ENCODE data around the gene STUB1.

Gene STUB1

DNA sequence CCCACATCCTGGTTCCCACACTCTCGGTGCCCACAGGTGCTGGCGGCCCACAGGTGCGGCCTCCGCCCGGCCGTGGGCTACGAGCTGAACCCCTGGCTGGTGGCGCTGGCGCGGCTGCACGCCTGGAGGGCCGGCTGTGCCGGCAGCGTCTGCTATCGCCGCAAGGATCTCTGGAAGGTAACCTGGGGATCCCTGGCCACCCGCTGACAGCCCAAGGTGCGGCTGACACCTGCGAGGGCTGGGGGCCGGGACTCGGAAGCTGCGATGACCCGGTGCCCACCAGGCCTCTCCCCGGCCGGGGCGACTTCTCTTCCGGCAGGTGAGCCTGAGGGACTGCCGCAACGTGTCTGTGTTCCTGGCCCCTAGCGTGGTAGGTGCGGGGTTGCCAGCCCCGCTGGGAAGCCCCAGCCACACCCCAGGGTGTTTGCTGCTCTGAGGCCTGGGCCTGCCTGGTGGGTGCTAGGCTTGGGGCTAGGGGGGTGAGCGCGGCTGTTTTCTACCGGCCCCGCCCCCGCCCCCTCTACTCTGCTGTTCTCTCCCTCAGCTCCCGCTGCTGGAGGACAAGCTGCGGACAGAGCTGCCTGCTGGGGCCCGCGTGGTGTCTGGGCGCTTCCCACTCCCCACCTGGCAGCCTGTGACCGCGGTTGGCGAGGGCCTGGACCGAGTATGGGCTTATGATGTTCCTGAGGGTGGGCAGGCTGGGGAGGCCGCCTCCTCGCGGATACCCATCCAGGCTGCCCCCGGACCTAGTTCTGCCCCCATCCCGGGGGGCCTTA is 41.7 kb downstream of the STUB1 start:
- no peak for DNase-seq (ENCODE audit: low read depth)
- TF ChIP-seq CTCF (conservative IDR thresholded peaks at IDR 0.05; ENCODE audit: low read length) = no peak
- peak overlapping the region; percentile 70 for H3K4me3 ChIP-seq (ENCODE audit: low read length)

GRCh38 chr16:722835-723633 is 42.8 kb downstream of the STUB1 start:
- DNase-seq (ENCODE audit: low read depth) = no peak
- TF ChIP-seq CTCF (conservative IDR thresholded peaks at IDR 0.05; ENCODE audit: low read length) = no peak
- no peak overlapping the region for H3K4me3 ChIP-seq (ENCODE audit: low read length)

DNA sequence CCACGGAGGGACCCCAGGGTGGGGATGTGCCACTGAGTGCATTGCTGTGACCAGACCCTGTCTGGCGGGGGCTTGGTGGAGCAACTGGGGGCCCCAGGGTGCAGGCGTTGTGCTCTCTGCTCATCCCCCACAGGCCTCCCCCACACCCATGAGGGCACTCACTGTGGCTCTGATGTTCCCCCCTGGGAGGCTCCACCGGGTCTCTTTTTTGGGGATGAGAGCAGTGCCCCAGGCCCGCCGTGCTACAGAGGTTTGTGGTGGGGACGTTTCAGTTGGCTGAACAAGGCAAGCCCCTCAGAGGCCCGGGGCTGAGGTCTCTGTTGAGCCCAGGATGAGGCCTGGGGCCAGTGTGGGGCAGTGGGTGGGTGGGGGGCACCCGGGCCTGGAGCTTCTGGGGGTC is 43.5 kb downstream of the STUB1 start:
- DNase-seq (ENCODE audit: low read depth) = no peak
- no peak for TF ChIP-seq CTCF (conservative IDR thresholded peaks at IDR 0.05; ENCODE audit: low read length)
- no peak overlapping the region for H3K4me3 ChIP-seq (ENCODE audit: low read length)

DNA sequence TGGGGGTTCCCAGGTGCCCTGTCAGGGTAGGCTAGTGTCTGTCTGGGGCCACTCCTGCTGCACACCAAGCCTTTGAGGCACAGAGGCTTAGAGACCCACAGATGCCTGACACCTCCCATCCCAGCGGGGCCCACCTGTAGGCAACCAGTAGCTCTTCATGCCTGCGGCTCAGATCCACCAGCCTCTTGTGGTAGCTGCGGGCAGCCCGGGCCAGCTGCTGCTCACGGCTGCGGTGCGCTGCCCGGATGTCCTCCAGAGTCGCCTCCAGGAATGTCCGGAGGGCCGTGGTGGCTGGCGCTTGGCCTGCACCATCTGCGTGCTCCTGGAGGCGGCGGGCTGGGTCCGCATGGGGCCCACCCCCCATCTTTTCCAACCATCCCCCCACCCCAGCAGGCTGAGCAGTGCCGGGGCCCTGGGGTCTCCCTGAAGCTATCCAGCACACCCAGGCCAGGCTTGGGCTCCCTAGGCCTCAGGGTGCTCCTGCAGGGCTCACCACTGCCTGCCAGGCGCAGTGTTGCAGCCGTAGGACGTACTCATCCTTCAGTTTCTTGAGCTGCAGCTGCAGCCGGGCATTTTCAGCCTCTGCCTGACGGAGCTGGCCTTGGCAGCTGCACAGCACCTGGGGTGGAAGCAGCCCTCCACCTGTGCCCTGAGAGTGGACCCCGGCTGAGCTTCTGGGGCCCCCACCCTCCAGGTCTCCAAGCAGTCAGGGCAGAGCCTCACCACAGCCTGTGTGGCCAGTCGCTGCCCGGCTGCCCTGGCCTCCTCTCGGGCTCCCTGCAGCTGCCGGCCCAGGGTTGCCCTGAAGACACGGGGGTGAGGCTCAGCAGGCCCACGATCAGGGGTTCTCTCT is 44.2 kb downstream of the STUB1 start:
- TF ChIP-seq CTCF (conservative IDR thresholded peaks at IDR 0.05; ENCODE audit: low read length) = no peak
- DNase-seq (ENCODE audit: low read depth) = no peak
- H3K4me3 ChIP-seq (ENCODE audit: low read length) = no peak overlapping the region

DNA sequence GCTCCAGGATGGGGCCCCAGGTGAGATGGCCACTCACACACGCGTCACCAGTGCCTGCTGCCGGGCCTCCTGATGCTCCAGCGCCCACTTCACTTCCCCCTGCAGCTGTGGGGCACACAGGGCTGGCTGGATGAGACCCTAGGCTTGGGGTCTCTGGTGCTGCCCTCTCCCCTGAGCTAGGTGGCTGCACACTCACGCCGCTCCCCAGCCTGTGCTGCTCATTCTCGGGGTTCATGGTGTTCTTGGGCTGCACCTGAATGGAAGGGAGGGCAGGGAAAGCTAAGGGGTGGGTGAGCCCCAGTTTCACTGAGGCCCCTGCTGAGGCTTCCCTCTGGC is 44.8 kb downstream of the STUB1 start:
- no peak overlapping the region for H3K4me3 ChIP-seq (ENCODE audit: low read length)
- no peak for DNase-seq (ENCODE audit: low read depth)
- TF ChIP-seq CTCF (conservative IDR thresholded peaks at IDR 0.05; ENCODE audit: low read length) = no peak

- H3K4me3 ChIP-seq (ENCODE audit: low read length) = no peak overlapping the region
- DNase-seq (ENCODE audit: low read depth) = no peak
- no peak for TF ChIP-seq CTCF (conservative IDR thresholded peaks at IDR 0.05; ENCODE audit: low read length)
These were observed 45.4 kb downstream of the STUB1 start for GRCh38 chr16:725463-726187.

Data from AG10803 (cell line).